ENCODE measurements around the gene GLRX3.

Gene GLRX3

DNA sequence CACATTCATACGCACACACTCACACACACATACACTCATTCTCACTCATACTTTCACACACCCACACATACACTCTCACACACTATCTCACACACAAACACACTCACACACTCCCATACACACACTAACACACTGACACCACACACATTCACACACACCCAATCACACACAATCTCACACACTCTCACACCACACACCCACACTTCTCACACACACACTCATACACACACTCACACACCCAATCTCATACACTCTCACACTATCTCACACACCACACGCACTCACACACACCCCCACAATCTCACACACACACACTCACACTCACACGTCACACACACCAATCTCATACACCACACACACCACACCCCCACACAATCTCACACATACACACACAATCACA is 71.0 kb downstream of the GLRX3 start:
- peaks cover 8% of the 10 kb centered on the region for H3K27me3 ChIP-seq
- no peak for DNase-seq
- no peaks in the 10 kb centered on the region for H3K4me1 ChIP-seq
- no peaks in the 10 kb centered on the region for H3K9me3 ChIP-seq
- no peaks in the 10 kb centered on the region for H3K36me3 ChIP-seq
- no peak overlapping the region for H3K4me3 ChIP-seq (ENCODE audit: low read depth, low read length)
- TF ChIP-seq, protein P1, sequence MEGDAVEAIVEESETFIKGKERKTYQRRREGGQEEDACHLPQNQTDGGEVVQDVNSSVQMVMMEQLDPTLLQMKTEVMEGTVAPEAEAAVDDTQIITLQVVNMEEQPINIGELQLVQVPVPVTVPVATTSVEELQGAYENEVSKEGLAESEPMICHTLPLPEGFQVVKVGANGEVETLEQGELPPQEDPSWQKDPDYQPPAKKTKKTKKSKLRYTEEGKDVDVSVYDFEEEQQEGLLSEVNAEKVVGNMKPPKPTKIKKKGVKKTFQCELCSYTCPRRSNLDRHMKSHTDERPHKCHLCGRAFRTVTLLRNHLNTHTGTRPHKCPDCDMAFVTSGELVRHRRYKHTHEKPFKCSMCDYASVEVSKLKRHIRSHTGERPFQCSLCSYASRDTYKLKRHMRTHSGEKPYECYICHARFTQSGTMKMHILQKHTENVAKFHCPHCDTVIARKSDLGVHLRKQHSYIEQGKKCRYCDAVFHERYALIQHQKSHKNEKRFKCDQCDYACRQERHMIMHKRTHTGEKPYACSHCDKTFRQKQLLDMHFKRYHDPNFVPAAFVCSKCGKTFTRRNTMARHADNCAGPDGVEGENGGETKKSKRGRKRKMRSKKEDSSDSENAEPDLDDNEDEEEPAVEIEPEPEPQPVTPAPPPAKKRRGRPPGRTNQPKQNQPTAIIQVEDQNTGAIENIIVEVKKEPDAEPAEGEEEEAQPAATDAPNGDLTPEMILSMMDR (IDR thresholded peaks at IDR 0.05; ENCODE audit: low read depth, low read length): no peak

DNA sequence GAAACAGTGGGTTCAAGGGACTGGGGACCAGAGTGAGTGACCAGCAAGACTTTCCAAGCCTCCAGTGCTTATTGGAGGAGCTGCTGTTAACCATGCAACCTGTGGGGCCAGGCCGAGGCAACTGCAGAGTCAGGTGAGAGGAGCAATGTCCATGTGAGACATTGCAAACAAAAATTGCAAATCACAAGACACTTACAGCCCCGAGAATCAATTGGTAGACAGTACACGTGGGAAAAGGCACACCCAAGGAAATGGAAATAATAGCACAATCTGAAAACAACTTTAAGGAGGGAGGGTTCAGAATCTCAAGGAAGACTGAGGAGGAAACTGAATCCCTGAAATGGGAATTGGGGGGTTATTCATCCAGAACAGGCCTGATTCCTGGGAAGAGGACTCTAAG is 72.6 kb downstream of the GLRX3 start:
- Histone ChIP-seq H3K4me3 (ENCODE audit: low read depth, low read length) (no peak overlapping the region), H3K36me3 (no peaks in the 10 kb centered on the region)

DNA sequence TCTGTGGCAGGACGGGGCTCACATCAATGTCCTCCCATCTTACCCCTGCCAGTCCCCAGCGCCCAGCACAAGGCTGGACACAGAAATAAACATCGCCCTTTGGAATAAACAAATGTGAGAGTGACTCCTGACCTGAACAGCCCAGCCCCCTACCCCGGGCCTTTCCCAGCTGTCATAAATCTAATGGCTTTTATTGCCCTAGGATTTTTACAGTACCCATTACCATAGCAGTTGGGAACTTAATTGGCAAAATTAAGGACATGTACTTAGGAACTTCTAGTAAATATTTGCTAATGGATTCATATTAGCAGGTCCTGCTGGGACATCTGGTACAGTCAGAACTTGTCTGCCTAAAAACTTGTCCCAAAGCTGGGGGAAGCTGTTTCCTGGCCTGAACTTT is 76.6 kb downstream of the GLRX3 start:
- Histone ChIP-seq H3K4me1 (no peaks in the 10 kb centered on the region), H3K4me3 (ENCODE audit: low read depth, low read length) (no peak overlapping the region), H3K36me3 (no peaks in the 10 kb centered on the region), H3K9me3 (no peaks in the 10 kb centered on the region), H3K27me3 (no peaks in the 10 kb centered on the region)
- DNase-seq: no peak
- TF ChIP-seq, protein P1 (IDR thresholded peaks at IDR 0.05; ENCODE audit: low read depth, low read length): no peak

More for the DNA sequence above, 72.6 kb downstream of the GLRX3 start:
- TF ChIP-seq, protein P1 (IDR thresholded peaks at IDR 0.05; ENCODE audit: low read depth, low read length): no peak
- peaks cover 8% of the 10 kb centered on the region for H3K27me3 ChIP-seq
- no peak for DNase-seq
- H3K4me1 ChIP-seq: no peaks in the 10 kb centered on the region
- H3K9me3 ChIP-seq: no peaks in the 10 kb centered on the region

DNA sequence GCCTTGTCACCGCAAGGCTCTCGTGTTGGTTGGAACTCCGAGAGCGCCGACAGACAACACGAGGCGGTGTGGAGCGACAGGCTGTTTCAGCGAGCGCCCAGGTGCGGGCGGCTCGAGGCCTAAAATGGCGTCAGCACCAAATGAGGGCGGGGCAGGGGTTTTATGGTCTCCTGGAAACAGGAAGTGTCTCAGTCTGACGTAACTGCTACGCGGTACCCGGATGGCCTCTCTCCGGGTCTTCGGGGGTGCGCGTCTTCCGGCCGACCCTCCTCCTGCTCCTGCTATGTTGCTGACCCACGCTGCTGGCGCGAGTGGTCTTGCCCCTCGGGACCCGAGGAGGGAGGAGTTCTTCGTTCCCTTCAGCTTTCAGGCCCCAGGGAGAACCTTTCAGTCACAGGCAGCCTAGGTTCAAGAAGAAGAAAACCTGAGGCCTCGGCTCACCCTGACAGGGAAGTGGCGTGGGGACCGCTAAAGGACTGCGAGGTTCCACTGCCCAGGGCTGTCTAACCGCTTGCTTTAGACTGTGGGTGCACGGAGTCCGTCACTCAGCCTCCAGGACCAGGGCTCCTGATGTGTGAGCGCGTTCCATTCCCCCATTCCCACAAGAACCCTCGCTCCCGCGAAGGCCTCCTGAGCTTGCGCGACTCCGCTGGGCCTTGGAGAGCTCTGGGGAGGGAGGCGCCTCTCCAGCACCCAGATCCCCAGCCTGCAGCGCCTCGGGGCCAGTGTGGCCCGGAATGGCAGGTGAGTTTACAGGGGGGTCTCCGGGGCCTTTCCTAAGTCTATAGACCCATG is 77.3 kb downstream of the GLRX3 start:
- TF ChIP-seq, protein P1 (IDR thresholded peaks at IDR 0.05; ENCODE audit: low read depth, low read length): no peak

DNA sequence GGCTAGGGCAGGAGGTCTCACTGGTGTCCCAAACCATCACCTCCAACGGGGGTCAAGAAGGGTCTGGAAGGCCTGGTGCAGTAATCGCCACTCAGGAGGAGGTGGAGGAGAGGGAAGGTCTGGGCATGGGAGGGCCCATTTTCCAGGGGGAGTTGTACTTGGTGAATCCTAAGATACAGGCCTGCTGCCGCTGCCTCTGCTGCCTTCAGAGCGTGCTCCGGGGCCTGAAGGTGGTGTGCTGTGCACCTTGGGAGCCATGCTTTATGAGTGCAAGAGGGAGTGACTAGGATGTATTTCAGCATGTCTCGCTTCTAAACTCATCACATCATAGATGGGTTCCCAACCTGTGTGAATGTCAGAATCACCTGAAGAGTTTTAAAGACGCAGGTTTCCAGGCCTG is 78.2 kb downstream of the GLRX3 start:
- H3K4me1 ChIP-seq: no peaks in the 10 kb centered on the region
- no peaks in the 10 kb centered on the region for H3K36me3 ChIP-seq
- TF ChIP-seq, protein P1 (IDR thresholded peaks at IDR 0.05; ENCODE audit: low read depth, low read length): no peak
- no peak for DNase-seq
- H3K9me3 ChIP-seq: no peaks in the 10 kb centered on the region
- no peak overlapping the region for H3K4me3 ChIP-seq (ENCODE audit: low read depth, low read length)
- H3K27me3 ChIP-seq: no peaks in the 10 kb centered on the region

More for the DNA sequence above, 77.3 kb downstream of the GLRX3 start:
- no peak for DNase-seq
- H3K36me3 ChIP-seq: no peaks in the 10 kb centered on the region
- H3K27me3 ChIP-seq: no peaks in the 10 kb centered on the region
- H3K9me3 ChIP-seq: no peaks in the 10 kb centered on the region
- no peaks in the 10 kb centered on the region for H3K4me1 ChIP-seq
- no peak overlapping the region for H3K4me3 ChIP-seq (ENCODE audit: low read depth, low read length)

DNA sequence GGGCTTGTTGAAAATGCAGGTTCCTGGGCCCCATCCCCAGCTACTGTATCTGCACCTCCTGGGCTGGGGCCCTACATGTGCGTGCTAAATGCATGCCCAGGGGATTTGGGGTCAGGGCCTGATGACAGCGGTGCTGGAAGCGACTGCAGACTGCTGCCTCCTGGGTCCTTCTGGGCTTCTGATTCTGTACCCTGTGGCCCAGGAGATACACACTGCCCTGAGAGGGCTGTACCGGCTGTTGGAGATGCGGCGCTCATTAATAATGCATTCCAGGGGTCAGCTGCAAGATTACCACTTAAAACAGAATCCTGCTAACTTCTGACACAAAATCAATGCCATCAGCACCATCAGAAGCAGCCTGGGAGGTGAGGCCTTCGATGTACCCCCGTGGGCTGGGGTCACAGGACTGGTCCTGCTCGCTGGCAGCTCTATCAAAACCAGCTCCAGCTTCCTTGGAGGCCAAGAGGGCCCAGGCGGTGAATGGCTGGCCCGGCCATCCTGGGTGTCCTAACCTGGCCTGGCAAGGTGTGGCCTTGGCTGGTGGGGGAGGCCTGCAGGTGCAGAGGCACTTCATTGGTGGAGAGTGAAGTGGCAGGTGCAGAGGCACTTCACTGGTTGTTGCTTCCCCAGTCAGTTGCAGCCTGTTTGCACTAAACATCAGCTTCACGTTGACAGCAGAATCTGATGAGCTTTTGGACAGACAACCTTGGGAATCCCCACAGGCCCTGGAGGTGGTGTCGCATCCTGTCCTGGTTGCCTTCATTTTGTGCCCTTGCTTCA is 79.2 kb downstream of the GLRX3 start:
- no peaks in the 10 kb centered on the region for H3K4me1 ChIP-seq
- TF ChIP-seq, protein P1 (IDR thresholded peaks at IDR 0.05; ENCODE audit: low read depth, low read length): no peak
- H3K27me3 ChIP-seq: no peaks in the 10 kb centered on the region
- H3K4me3 ChIP-seq (ENCODE audit: low read depth, low read length): no peak overlapping the region
- no peak for DNase-seq
- H3K36me3 ChIP-seq: no peaks in the 10 kb centered on the region
- H3K9me3 ChIP-seq: no peaks in the 10 kb centered on the region

All from BE2C (cell line).